CD4-positive, CD25-positive, alpha-beta regulatory T cell (primary cell): ENCODE results near the gene MRPS11. TPM values are rescaled to one million over a fixed set of nuclear protein-coding genes. Genes with fewer than 3 reads are reported as not detected.
"Not testable (repeated sequence)": the region's sequence is repeated elsewhere in the genome, so short reads cannot be mapped to it uniquely, and the experiment has no call there.

ENCODE experiments used
- ATAC-seq, 2 donors: fragments of 150-1000 bp; cut with Tn5 transposase; one replicate each; pipeline ENCODE4 v1.10.0; 2021; ENCODE audit warnings: low read depth in 2 of 2, moderate number of reproducible peaks in 2 of 2, moderate library complexity in 1 of 2
- DNase-seq, 3 donors: peaks; one replicate each; pipeline versions ENCODE4 v3.0.0 to v3.0.0-alpha.2; 2012 to 2022; ENCODE audit warnings: mixed read lengths in 1 of 3
- H3K27ac ChIP-seq: one replicate; pipeline ENCODE4 v1.7.0; 2013; ENCODE audit warnings: mild to moderate bottlenecking, low read length; ENCODE audit not compliant: insufficient read depth, poor library complexity, severe bottlenecking
- H3K27me3 ChIP-seq: one replicate; pipeline ENCODE4 v1.7.0; 2013; ENCODE audit warnings: low read length; ENCODE audit not compliant: control insufficient read depth, insufficient read depth
- H3K36me3 ChIP-seq: one replicate; pipeline ENCODE4 v1.7.0; 2013; ENCODE audit warnings: mild to moderate bottlenecking, low read length, moderate library complexity; ENCODE audit not compliant: control insufficient read depth, insufficient read depth
- H3K4me1 ChIP-seq: 2 replicates; pipeline ENCODE4 v1.7.0; 2013; ENCODE audit warnings: mild to moderate bottlenecking, low read length; ENCODE audit not compliant: insufficient read depth, control insufficient read depth, poor library complexity, severe bottlenecking
- H3K4me3 ChIP-seq: one replicate; pipeline ENCODE4 v1.7.0; 2013; ENCODE audit warnings: low read depth, mild to moderate bottlenecking, low read length, moderate library complexity
- H3K9me3 ChIP-seq, 2 experiments: 1 replicate in 1 of 2; 2 replicates in 1 of 2; pipeline ENCODE4 v1.7.0; 2013; ENCODE audit warnings: low read length in 2 of 2, mild to moderate bottlenecking in 1 of 2, moderate library complexity in 1 of 2; ENCODE audit not compliant: control insufficient read depth in 2 of 2
- H3K27ac Mint-ChIP-seq, 3 donors: one replicate each; pipeline ENCODE4 v1.8.0; 2020 to 2022; ENCODE audit warnings: mild to moderate bottlenecking in 3 of 3, mixed read lengths in 3 of 3, moderate library complexity in 2 of 3
- H3K27me3 Mint-ChIP-seq: one replicate; pipeline ENCODE4 v1.8.0; 2022; ENCODE audit warnings: mild to moderate bottlenecking, mixed read lengths
- H3K36me3 Mint-ChIP-seq: one replicate; pipeline ENCODE4 v1.8.0; 2020; ENCODE audit warnings: mixed read lengths
- H3K4me1 Mint-ChIP-seq, 4 donors: one replicate each; pipeline ENCODE4 v1.8.0; 2020 to 2022; ENCODE audit warnings: mixed read lengths in 4 of 4, mild to moderate bottlenecking in 1 of 4
- H3K4me3 Mint-ChIP-seq, 4 donors: one replicate each; pipeline ENCODE4 v1.8.0; 2020 to 2022; ENCODE audit warnings: mild to moderate bottlenecking in 4 of 4, mixed read lengths in 4 of 4, moderate library complexity in 3 of 4
- H3K9me3 Mint-ChIP-seq, 7 donors: one replicate each; pipeline ENCODE4 v1.8.0; 2020 to 2022; ENCODE audit warnings: mixed read lengths in 7 of 7, mild to moderate bottlenecking in 3 of 7, moderate library complexity in 2 of 7
- polyA plus RNA-seq, 4 donors: library from polyadenylated mRNA; unstranded; fragments of 300-500 nt; fragmentation: Illumina TruSeq; gene quantifications; one replicate each; pipeline ENCODE4 v1.2.3, GENCODE V29; 2021
- total RNA-seq: library from RNA; stranded (reverse); gene quantifications from one replicate; pipeline ENCODE4 v1.2.3, GENCODE V29; 2022

The MRPS11 gene
- total and polyA plus RNA-seq, 5 donors from 2014 or later, result 21.8 to 64.2 (median 58.1) TPM

- Mint-ChIP-seq H3K4me1 (peaks cover 18 to 34% (median 20%) of the 10 kb centered on the region in 4 donors), H3K27me3 (peaks cover 5% of the 10 kb centered on the region), H3K9me3 (no peaks in the 10 kb centered on the region), H3K4me3 (peak overlapping the region in 3 of 4 donors; percentile 36 to 84 (median 58)), H3K36me3 (peaks cover 29% of the 10 kb centered on the region), H3K27ac (no peak overlapping the region)
- H3K36me3 ChIP-seq, result peaks cover 57% of the 10 kb centered on the region
- no peaks in the 10 kb centered on the region for H3K9me3 ChIP-seq
- no peaks in the 10 kb centered on the region for H3K27me3 ChIP-seq
- ATAC-seq, result no peak
- no peak for DNase-seq
- peaks cover 17% of the 10 kb centered on the region for H3K4me1 ChIP-seq
- H3K4me3 ChIP-seq, result no peak overlapping the region
- no peak overlapping the region for H3K27ac ChIP-seq
Measured at GRCh38 chr15:88463870-88464532, 3.5 kb upstream of the MRPS11 start.

DNA sequence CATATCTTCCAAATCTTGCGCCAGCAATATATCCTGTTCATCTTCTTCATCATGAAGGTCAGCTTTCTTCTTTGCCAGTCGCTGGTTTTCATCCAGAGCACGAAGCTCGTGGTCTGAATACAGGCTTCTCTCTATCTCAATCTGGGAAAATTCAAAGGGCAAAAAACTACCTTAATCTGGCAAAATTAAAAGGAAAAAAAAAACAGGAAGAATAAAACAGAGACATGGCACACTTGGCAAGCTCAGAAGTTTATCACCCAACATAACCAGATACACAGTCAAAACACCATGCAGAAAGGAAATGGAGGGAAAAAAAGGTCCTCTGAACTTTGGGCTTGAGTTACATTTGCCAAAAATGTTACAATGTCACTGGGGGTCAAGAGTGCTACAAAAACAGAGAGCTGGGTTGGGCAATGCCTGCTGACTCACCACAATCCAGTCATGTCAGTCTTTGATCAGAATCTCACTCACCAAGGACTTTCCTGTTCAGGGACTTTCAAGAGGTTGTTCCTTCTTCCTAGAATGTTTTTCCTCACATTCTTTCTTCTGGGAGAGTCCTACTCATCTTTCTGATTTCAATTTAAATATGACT is 1.8 kb upstream of the MRPS11 start:
- ATAC-seq (no peak), DNase-seq (no peak)
- peaks cover 22% of the 10 kb centered on the region for H3K36me3 Mint-ChIP-seq
- Histone ChIP-seq H3K36me3 (peaks cover 39% of the 10 kb centered on the region), H3K4me1 (peaks cover 17% of the 10 kb centered on the region), H3K9me3 (no peaks in the 10 kb centered on the region), H3K4me3 (peak overlapping the region; percentile 97), H3K27me3 (no peaks in the 10 kb centered on the region), H3K27ac (no peak overlapping the region)
- H3K4me3 Mint-ChIP-seq, result peak overlapping the region in 2 of 4 donors; percentile 69 to 97
- no peaks in the 10 kb centered on the region for H3K9me3 Mint-ChIP-seq
- peaks cover 18 to 34% (median 20%) of the 10 kb centered on the region in 4 donors for H3K4me1 Mint-ChIP-seq
- H3K27me3 Mint-ChIP-seq, result peaks cover 5% of the 10 kb centered on the region
- H3K27ac Mint-ChIP-seq, result peak overlapping the region in 1 of 3 donors; percentile 97

DNA sequence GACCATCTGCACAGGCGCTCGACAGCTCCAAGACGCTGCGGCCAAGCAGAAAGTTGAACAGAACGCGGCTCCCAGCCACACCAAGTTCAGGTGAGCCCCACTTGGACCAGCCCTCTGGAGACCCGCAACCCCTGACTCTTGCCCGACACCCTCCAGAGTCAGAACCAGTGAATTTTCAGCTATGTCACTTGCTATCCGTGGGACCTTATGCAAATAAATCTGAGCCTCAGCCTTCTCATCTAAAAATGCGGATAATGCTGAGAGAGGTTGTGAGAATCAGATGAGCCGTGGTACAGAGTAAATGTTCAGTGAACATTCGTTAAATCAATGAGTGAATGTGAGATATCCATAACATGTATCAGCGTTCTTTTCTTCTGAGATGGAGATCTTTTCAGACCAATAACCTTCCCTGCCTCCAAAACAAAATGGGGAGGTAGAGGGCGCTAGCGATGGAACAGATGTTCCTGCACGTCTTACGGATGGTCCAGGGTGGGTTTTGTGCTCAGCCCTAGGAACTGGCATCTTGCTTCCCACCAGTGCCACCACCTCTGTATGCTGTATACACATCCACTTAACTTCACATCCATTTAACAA is 524 bp downstream of the MRPS11 start:
- no peak for ATAC-seq

DNA sequence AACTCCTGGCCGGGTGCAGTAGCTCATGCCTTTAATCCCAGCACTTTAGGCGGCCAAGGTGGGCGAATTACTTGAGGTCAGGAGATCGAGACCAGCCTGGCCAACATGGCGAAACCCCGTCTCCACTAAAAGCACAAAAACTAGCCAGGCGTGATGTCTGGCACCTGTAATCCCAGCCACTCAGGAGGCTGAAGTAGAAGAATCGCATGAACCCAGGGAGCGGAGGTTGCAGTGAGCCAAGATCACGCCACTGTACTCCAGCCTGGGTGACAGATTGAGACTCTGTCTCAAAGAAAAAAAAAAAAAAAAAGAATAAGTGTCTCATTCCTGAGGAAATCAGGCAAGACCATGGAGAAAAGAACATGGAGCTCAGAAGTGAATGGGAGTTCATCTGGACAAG is 1.2 kb downstream of the MRPS11 start:
- H3K36me3 Mint-ChIP-seq, result peaks cover 17% of the 10 kb centered on the region
- H3K27ac Mint-ChIP-seq, result peak overlapping the region in 1 of 3 donors; percentile 97
- not testable (repeated sequence) for DNase-seq, H3K9me3 ChIP-seq, ATAC-seq, H3K9me3 Mint-ChIP-seq, H3K27me3 Mint-ChIP-seq, H3K27ac ChIP-seq, H3K27me3 ChIP-seq
- H3K4me1 Mint-ChIP-seq, result peaks cover 18 to 34% (median 22%) of the 10 kb centered on the region in 4 donors
- Histone ChIP-seq H3K36me3 (peaks cover 26% of the 10 kb centered on the region), H3K4me3 (peak overlapping the region; percentile 97), H3K4me1 (peaks cover 17% of the 10 kb centered on the region)
- H3K4me3 Mint-ChIP-seq, result peak overlapping the region in 1 of 4 donors; percentile 97

More for the DNA sequence above, 524 bp downstream of the MRPS11 start:
- H3K27ac Mint-ChIP-seq, result peak overlapping the region; percentile 97 to 99 (median 97)
- Histone ChIP-seq H3K4me3 (peak overlapping the region; percentile 97), H3K4me1 (peaks cover 17% of the 10 kb centered on the region), H3K9me3 (no peaks in the 10 kb centered on the region), H3K27ac (peak overlapping the region; percentile 88), H3K27me3 (no peaks in the 10 kb centered on the region), H3K36me3 (peaks cover 27% of the 10 kb centered on the region)
- peak overlapping the region in 2 of 4 donors; percentile 97 to 98 for H3K4me3 Mint-ChIP-seq
- peaks cover 5% of the 10 kb centered on the region for H3K27me3 Mint-ChIP-seq
- no peaks in the 10 kb centered on the region for H3K9me3 Mint-ChIP-seq
- peaks cover 23% of the 10 kb centered on the region for H3K36me3 Mint-ChIP-seq
- H3K4me1 Mint-ChIP-seq, result peaks cover 18 to 34% (median 22%) of the 10 kb centered on the region in 4 donors
- peak in 1 of 3 donors; percentile 18 for DNase-seq

DNA sequence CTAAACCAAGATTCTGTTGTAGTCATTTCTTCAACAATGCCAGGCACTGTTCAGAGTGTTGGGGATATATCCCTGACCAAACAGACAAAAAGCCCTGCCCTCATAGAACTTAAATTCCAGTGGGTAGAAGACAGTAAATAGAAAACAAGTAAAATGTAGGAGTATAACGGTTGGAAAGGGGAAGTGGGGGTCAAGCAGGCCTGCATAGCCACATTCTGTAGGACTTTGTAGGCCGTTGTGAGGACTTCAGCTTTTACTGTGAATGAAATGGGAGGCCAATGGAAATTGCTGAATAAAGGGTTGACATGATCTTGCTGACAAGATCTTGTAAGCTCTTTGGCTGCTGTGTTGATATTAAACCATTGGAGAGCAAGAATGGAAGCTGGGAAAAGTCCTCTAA is 1.8 kb downstream of the MRPS11 start:
- Mint-ChIP-seq H3K27me3 (peaks cover 5% of the 10 kb centered on the region), H3K36me3 (peaks cover 12% of the 10 kb centered on the region), H3K4me1 (peaks cover 18 to 30% (median 22%) of the 10 kb centered on the region in 4 donors), H3K9me3 (no peaks in the 10 kb centered on the region), H3K4me3 (peak overlapping the region in 1 of 4 donors; percentile 97), H3K27ac (peak overlapping the region in 1 of 3 donors; percentile 97)
- Histone ChIP-seq H3K36me3 (peaks cover 20% of the 10 kb centered on the region), H3K27ac (no peak overlapping the region), H3K27me3 (no peaks in the 10 kb centered on the region), H3K4me1 (peaks cover 17% of the 10 kb centered on the region), H3K4me3 (no peak overlapping the region), H3K9me3 (no peaks in the 10 kb centered on the region)
- no peak for DNase-seq
- no peak for ATAC-seq

- Mint-ChIP-seq H3K4me3 (no peak overlapping the region), H3K9me3 (no peaks in the 10 kb centered on the region), H3K4me1 (peaks cover 13 to 26% (median 22%) of the 10 kb centered on the region in 4 donors), H3K27me3 (peaks cover 5% of the 10 kb centered on the region), H3K36me3 (peaks cover 13% of the 10 kb centered on the region), H3K27ac (no peak overlapping the region)
- H3K27me3 ChIP-seq, result no peaks in the 10 kb centered on the region
- H3K4me1 ChIP-seq, result peaks cover 17% of the 10 kb centered on the region
- no peak overlapping the region for H3K4me3 ChIP-seq
- H3K36me3 ChIP-seq, result peaks cover 26% of the 10 kb centered on the region
- H3K27ac ChIP-seq, result no peak overlapping the region
- ATAC-seq (no peak), DNase-seq (no peak)
- H3K9me3 ChIP-seq, result no peaks in the 10 kb centered on the region
Measured at GRCh38 chr15:88470625-88471372, 3.3 kb downstream of the MRPS11 start.

DNA sequence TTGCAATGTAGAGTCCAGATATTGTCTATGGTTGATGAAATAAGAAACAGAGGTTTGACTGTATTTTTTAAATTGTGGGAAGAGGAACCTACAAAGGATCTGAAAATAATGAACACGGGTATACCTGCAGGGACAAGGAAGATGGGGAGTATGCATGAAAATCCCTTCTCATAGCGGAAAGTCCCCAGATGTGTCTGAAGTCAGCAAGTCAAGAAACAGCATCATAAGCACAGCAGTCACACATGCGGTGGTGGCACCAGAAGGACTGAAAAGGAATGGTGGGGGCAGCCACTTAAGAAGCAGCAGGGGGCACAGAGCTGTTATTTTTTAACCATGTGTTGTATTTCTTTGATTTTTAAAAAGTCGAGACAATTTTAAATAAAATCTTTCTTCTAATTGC is 4.7 kb downstream of the MRPS11 start:
- ATAC-seq (no peak), DNase-seq (no peak)
- peaks cover 18% of the 10 kb centered on the region for H3K36me3 Mint-ChIP-seq
- H3K27ac Mint-ChIP-seq, result no peak overlapping the region
- Histone ChIP-seq H3K27ac (no peak overlapping the region), H3K36me3 (peaks cover 34% of the 10 kb centered on the region), H3K9me3 (no peaks in the 10 kb centered on the region), H3K4me1 (peaks cover 10% of the 10 kb centered on the region), H3K27me3 (no peaks in the 10 kb centered on the region), H3K4me3 (no peak overlapping the region)
- peaks cover 6 to 15% (median 12%) of the 10 kb centered on the region in 4 donors for H3K4me1 Mint-ChIP-seq
- peak overlapping the region in 1 of 4 donors; percentile 19 for H3K4me3 Mint-ChIP-seq
- no peaks in the 10 kb centered on the region for H3K9me3 Mint-ChIP-seq
- peaks cover 4% of the 10 kb centered on the region for H3K27me3 Mint-ChIP-seq
